GM12874 (cell line): ENCODE results near the gene ZSCAN29.

ENCODE experiments used
- CTCF ChIP-seq: IDR thresholded peaks from 2 replicates; pipeline ENCODE4 v1.5.1; 2011; ENCODE audit warnings: low read depth, mild to moderate bottlenecking, control low read depth, low read length, moderate library complexity; ENCODE audit not compliant: insufficient read depth

ZSCAN29 gene

GRCh38 chr15:43406189-43406588, 35.3 kb upstream of the ZSCAN29 start:
- no peak for TF ChIP-seq CTCF

GRCh38 chr15:43404130-43404529, 33.3 kb upstream of the ZSCAN29 start:
- no peak for TF ChIP-seq CTCF

GRCh38 chr15:43403616-43404015, 32.8 kb upstream of the ZSCAN29 start:
- no peak for TF ChIP-seq CTCF

- TF ChIP-seq CTCF: no peak
Observed at GRCh38 chr15:43402255-43402654, 31.4 kb upstream of the ZSCAN29 start.

GRCh38 chr15:43390723-43391122, 19.9 kb upstream of the ZSCAN29 start:
- no peak for TF ChIP-seq CTCF

GRCh38 chr15:43383070-43383469, 12.2 kb upstream of the ZSCAN29 start:
- no peak for TF ChIP-seq CTCF

GRCh38 chr15:43382310-43382709, 11.5 kb upstream of the ZSCAN29 start:
- no peak for TF ChIP-seq CTCF

- no peak for TF ChIP-seq CTCF
Observed at GRCh38 chr15:43378601-43379000, 7.8 kb upstream of the ZSCAN29 start.
